ENCODE measurements around the gene RASGRF1.

The RASGRF1 gene

DNA sequence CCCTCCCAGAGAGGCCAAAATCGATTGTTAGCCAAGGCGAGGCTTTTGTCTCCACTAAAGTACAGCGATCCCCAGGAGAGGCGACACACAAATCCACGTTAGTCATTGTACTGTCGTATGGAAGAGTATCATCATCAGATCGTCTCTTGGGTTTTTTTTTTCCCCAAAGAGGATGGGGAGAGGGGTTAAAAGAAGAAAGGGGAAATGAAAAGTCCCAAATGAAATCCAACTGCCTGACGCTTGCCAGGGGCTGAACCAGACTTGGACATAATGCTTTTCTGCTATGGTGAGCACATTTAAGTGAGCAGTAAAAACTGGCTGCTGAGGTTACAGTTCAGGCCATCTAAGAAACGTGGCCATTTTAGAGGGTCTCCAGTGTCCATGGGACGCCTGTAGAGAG is 107.8 kb downstream of the RASGRF1 start:
- Mint-ChIP-seq H3K9me3 (no peaks in the 10 kb centered on the region), H3K4me1 (peaks cover 22% of the 10 kb centered on the region), H3K27ac (no peak overlapping the region), H3K27me3 (no peaks in the 10 kb centered on the region), H3K4me3 (no peak overlapping the region), H3K36me3 (peaks cover 5% of the 10 kb centered on the region)
- DNase-seq (ENCODE audit: low spot score in 2 of 2) (no peak), ATAC-seq (ENCODE audit: low read depth) (no peak)

DNA sequence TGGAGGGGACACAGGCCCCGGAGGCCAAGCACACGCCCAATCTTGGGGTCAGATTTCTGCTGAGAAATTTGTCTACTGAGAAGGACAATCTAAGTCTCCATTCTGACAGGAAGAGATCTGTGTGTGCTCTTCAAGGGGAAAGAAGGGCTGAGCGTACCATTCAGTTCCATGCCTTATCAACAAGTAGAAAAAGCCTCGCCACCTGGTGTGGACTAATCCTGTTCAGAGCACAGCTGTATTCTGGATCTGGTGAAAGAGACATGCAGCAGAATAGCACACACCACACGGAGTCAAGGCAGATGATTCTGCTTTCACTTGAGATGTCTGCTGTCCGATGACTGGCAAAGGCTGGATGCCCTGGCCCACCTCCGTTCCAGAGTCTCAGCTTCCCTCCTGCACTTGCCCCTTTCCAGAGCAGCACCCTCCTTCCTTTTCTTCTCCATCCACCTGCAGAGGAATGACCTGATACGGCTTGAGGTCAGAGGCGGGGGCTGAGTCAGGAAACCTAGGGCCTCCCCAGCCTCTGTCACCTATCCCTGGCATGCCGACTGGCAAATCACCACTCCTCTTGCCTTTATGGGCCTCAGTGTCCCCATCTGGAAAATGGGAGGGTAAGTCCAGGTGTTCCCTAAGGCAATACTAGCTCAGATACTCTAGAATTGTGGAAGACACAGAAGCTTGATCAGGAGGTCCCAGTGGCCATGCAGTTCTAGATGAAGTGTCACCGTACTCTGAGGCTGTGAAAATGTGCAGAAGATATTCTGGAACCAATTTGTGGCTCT is 108.9 kb downstream of the RASGRF1 start:
- Mint-ChIP-seq H3K27ac (no peak overlapping the region), H3K4me3 (no peak overlapping the region), H3K4me1 (peaks cover 31% of the 10 kb centered on the region), H3K36me3 (peaks cover 5% of the 10 kb centered on the region), H3K9me3 (no peaks in the 10 kb centered on the region), H3K27me3 (no peaks in the 10 kb centered on the region)
- no peak for DNase-seq (ENCODE audit: low spot score in 2 of 2)
- ATAC-seq (ENCODE audit: low read depth): no peak

DNA sequence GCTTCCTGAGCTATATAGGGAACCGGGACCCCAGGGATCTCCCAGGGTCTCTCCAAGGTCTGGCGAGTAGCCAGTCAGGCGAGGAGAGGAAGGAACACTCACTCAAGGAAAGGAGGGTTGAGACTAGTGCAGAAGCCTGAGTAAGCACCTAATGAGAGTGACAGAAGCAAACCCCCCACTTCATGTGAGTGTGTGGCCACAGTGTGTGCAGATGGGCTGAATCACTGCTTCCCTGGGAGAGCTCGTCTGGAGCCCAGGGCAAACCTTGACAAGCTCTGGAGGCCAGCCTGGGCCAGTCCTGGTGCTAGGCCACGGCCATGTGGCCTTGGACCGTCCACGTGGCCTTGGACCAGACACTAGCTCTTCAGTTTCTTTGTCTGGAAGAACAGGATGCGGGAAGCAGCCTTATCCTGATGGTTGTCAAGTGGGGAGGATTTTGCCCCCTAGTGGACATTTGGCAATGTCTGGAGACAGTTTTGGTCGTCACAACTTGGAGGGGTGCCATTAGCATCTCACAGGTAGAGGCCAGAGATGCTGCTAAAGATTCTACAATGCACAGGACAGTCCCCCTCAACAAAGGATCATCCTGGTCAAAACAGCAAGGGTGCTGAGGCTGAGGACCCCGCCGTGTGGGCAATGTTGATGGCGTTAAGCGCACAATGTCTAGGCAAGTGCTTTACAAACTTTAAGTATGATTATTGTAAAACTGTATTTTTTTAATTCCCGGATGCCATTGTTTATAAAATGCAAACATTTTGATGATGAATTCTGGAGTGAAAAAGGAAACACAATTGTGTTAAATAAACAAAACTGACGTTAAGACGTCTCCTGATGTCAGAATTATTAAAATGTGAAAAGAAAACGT is 110.9 kb downstream of the RASGRF1 start:
- H3K4me1 Mint-ChIP-seq: peaks cover 36% of the 10 kb centered on the region
- peaks cover 2% of the 10 kb centered on the region for H3K36me3 Mint-ChIP-seq
- no peaks in the 10 kb centered on the region for H3K9me3 Mint-ChIP-seq
- H3K4me3 Mint-ChIP-seq: peak overlapping the region; percentile 78
- DNase-seq (ENCODE audit: low spot score in 2 of 2) (peak in 1 of 2 donors; percentile 36), ATAC-seq (ENCODE audit: low read depth) (peak; percentile 15)
- no peaks in the 10 kb centered on the region for H3K27me3 Mint-ChIP-seq
- H3K27ac Mint-ChIP-seq: peak overlapping the region; percentile 94

DNA sequence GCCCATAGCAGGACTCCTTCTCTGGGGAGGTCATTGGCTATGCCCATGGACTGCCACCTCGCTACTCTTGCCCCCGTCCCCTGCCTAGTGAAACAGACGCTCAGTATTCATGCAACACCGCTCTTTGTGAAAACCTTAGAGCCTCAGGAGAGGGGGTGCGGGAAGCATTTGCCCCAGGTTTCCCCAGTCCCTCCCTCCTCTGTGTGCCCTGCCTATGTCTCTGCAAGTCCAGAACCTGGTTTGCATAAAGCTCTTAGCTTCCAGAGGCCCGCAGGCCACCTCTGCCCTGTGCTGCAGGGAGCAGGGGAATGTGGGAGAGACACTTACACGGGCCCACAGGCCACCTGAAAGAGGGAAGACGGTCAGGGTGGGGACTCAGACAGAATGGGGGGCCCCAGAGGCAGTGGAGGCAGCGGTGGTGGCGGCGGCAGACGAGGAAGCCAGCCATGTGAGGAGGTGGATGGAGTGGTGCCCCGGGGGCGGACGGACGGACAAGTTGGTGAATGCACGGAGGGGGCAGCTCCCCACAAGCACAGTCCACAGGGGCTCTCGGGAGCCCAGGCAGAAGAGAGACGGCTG is 111.9 kb downstream of the RASGRF1 start:
- no peaks in the 10 kb centered on the region for H3K27me3 Mint-ChIP-seq
- H3K36me3 Mint-ChIP-seq: peaks cover under 1% of the 10 kb centered on the region
- DNase-seq (ENCODE audit: low spot score in 2 of 2) (no peak), ATAC-seq (ENCODE audit: low read depth) (no peak)
- peaks cover 36% of the 10 kb centered on the region for H3K4me1 Mint-ChIP-seq
- peak overlapping the region; percentile 78 for H3K4me3 Mint-ChIP-seq
- H3K27ac Mint-ChIP-seq: peak overlapping the region; percentile 94
- H3K9me3 Mint-ChIP-seq: no peaks in the 10 kb centered on the region

DNA sequence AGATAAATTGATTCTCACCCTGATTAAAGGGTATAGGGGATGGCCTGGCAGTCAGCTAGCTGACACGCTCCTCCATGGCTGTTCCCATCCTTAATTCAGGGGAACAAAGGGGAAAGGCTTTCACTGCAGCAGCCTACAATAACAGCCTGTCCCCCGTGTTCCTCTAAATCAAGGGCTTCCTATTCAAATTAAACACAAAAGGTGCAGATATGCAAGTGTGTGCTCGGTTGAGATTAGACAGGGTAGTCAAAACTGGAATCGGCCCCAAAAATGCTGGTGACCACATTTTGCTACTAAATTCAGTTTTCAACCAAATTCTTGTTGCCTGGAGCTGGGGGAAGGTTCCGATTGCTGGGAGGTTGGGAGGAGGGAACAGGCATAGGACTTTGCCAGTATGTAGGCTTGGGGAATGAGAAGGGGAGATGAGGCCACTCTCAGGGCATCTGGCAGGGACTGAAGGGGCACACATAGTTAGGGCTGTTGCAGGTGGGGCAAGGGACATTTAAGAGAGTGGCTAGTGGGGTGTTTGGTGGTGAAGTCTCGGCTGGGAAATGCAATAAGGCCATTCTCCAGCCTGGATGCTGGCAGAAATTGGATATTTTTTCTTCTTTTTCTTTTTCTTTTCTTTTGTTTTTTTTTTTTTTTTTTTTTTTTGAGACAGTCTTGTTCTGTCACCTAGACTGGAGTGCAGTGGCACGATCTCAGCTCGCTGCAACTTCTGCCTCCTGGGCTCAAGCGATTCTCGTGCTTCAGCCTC is 112.8 kb downstream of the RASGRF1 start:
- DNase-seq (ENCODE audit: low spot score in 2 of 2): no peak
- peaks cover 36% of the 10 kb centered on the region for H3K4me1 Mint-ChIP-seq
- ATAC-seq (ENCODE audit: low read depth): peak; percentile 47
- no peaks in the 10 kb centered on the region for H3K9me3 Mint-ChIP-seq
- H3K27me3 Mint-ChIP-seq: no peaks in the 10 kb centered on the region
- peak overlapping the region; percentile 94 for H3K27ac Mint-ChIP-seq
- no peaks in the 10 kb centered on the region for H3K36me3 Mint-ChIP-seq
- H3K4me3 Mint-ChIP-seq: peak overlapping the region; percentile 54

DNA sequence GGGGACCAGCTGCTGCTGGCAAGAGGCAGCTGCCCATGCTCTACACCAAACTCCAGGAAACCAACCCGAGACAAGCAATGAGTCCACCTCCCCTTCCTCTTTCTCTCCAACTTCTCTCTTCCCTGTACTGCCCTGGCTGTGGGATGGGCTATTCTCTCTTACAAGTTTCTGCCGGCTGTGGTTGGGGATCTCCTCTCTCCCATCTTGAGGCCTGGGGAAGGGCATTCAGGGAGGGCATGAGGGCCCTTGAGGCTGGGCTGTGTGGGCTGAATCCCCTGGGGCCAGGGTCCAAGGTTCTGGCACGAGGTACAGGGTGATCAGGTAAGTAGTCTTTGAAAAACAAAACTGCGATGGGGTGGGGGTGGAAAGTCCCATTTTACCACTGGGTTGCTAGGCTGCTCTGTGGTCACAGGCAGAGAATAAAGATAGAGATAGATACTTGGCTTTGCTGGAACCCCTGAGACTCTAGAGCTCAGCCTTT is 113.4 kb downstream of the RASGRF1 start:
- no peaks in the 10 kb centered on the region for H3K36me3 Mint-ChIP-seq
- H3K9me3 Mint-ChIP-seq: no peaks in the 10 kb centered on the region
- DNase-seq (ENCODE audit: low spot score in 2 of 2) (peak; percentile 41 to 42), ATAC-seq (ENCODE audit: low read depth) (peak; percentile 85)
- no peaks in the 10 kb centered on the region for H3K27me3 Mint-ChIP-seq
- H3K4me3 Mint-ChIP-seq: peak overlapping the region; percentile 54
- H3K27ac Mint-ChIP-seq: peak overlapping the region; percentile 94
- peaks cover 36% of the 10 kb centered on the region for H3K4me1 Mint-ChIP-seq

DNA sequence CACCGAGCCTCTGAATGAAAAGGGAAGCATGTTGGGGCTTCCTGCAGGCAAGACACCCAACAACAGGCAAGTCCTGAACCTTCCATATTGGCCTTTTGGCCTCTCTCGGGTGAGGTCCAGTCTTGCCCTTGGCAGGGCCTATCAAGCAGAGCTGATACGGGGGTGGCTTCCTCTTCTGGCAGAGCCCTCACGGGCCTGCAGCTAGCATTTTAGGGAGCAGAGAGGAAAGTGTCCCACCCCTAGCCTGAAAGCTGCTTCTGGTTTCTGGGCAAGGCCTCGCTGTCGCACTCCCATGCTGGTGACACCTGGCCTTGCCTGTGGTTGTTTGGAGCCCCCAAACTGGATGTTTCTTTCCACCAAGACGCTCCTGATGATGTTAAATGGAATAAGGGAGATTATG is 113.9 kb downstream of the RASGRF1 start:
- ATAC-seq (ENCODE audit: low read depth) (no peak), DNase-seq (ENCODE audit: low spot score in 2 of 2) (peak in 1 of 2 donors; percentile 21)
- no peaks in the 10 kb centered on the region for H3K27me3 Mint-ChIP-seq
- no peak overlapping the region for H3K4me3 Mint-ChIP-seq
- H3K4me1 Mint-ChIP-seq: peaks cover 36% of the 10 kb centered on the region
- peak overlapping the region; percentile 94 for H3K27ac Mint-ChIP-seq
- no peaks in the 10 kb centered on the region for H3K9me3 Mint-ChIP-seq
- H3K36me3 Mint-ChIP-seq: no peaks in the 10 kb centered on the region

DNA sequence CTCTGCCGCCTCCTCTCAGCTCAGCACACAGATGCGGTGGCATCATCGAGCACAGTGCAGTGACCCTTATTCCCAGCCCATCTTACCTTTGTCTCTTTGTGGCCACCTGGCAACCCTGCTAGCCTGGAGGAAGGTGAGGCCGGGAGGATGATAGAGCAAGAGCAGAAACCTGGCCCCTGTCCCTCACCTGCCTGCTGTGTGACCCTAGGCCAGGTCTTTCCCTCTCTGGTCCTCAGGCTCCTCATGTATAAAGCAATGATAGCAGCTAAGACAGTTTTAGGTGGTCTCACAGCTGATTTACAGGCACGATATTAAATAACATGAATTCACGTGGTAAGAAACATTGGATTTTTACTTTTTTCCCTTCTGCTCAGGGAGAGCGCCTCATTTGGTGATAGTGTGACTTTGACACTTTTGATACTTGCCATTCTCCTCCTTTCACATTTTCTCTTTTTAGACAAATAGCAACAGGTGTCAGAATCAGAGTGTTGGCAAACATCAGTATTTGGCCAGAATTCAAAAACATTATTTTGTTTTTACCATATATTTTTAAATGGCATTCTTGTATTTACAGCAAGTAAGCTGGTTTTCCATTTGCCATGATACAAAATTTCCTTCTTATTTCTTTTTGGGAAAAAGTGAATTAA is 116.2 kb downstream of the RASGRF1 start:
- Mint-ChIP-seq H3K36me3 (no peaks in the 10 kb centered on the region), H3K27ac (peak overlapping the region; percentile 53), H3K4me3 (no peak overlapping the region), H3K4me1 (peaks cover 31% of the 10 kb centered on the region), H3K9me3 (no peaks in the 10 kb centered on the region), H3K27me3 (no peaks in the 10 kb centered on the region)
- ATAC-seq (ENCODE audit: low read depth) (no peak), DNase-seq (ENCODE audit: low spot score in 2 of 2) (no peak)

DNA sequence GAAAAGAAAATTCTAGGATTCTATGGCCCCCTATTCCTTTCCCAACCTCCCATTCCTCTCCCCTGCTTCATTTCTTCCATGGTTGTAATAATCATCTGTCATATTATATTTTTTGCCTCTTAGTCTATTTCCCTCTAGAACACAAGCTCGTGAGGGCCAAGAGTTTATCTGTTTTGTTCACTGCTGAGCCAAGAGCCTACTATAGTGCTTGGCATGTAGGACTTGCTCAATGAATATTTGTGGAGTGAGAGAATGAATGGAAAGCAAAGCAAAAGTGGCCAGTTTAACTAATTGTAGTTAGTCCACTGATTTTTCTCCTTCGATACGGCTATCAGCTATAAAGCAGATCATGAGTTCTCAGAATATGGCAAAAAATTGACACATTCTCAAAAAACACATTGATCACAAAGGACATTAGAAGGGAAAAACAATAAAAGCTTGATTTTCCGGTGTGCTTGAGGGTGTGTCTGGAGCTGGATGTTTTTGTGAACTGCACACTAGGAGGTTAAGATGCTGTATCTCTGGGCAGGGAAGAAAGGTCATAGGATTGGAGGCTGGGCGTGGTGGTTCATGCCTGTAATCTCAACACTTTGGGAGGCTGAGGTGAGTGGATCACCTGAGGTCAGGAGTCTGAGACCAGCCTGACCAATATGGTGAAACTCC is 120.8 kb downstream of the RASGRF1 start:
- Mint-ChIP-seq H3K36me3 (no peaks in the 10 kb centered on the region), H3K27me3 (no peaks in the 10 kb centered on the region), H3K9me3 (no peaks in the 10 kb centered on the region), H3K27ac (no peak overlapping the region), H3K4me1 (no peaks in the 10 kb centered on the region), H3K4me3 (no peak overlapping the region)
- DNase-seq (ENCODE audit: low spot score in 2 of 2) (no peak), ATAC-seq (ENCODE audit: low read depth) (no peak)

DNA sequence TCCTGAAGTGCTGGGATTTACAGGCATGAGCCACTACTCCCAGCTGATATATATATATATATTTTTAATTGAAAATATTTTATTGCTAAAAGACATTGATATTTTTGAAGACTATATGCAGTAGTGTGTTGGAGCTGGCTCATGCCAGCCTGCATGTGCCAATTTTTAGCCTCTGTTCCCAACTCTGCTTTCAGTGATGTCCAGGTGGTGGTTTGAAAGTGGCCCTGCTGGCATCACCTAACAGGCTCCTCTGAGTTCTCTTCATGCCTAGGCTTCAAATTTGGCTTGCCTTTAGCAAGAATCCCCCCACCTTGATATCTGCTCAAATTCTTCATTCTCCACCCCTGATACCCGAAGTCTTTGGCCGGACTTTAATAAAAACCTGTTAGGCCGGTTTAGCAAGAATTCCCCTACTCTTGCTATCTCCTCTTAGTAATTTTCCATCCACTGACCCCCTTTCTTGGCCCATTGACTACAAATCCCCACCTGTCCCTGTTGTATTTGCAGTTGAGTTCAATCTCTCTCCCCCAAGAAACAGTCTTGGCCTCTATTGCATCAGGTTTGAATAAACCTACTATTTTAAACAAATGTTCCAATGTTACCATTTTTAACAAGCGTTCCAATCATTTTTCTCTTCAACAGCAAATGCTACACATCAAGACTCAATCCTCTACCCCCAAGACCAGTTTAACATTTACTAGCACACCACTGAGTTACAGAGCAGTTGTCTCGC is 121.9 kb downstream of the RASGRF1 start:
- DNase-seq (ENCODE audit: low spot score in 2 of 2): no peak
- Mint-ChIP-seq H3K36me3 (no peaks in the 10 kb centered on the region), H3K9me3 (no peaks in the 10 kb centered on the region), H3K4me3 (no peak overlapping the region), H3K27me3 (no peaks in the 10 kb centered on the region), H3K4me1 (no peaks in the 10 kb centered on the region), H3K27ac (no peak overlapping the region)
- no peak for ATAC-seq (ENCODE audit: low read depth)

DNA sequence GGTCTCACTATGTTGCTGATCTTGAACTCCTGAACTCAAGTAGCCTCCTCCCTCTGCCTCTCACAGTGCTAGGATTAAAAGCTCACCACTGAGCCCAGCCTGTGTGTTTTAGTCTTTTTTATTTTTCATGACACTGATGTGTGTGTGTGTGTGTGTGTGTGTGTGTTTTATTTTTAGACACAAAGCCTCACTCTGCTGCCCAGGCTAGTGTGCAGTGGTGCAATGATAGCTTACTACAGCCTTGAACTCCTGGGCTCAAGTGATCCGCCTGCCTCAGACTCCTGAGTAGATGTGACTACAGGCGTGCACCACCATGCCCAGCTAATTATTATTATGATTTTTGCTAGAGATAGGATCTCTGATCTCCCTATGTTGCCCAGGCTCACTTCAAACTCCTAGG is 122.5 kb downstream of the RASGRF1 start:
- Mint-ChIP-seq H3K27ac (no peak overlapping the region), H3K27me3 (no peaks in the 10 kb centered on the region), H3K36me3 (no peaks in the 10 kb centered on the region), H3K4me3 (no peak overlapping the region), H3K4me1 (no peaks in the 10 kb centered on the region), H3K9me3 (no peaks in the 10 kb centered on the region)
- ATAC-seq (ENCODE audit: low read depth) (no peak), DNase-seq (ENCODE audit: low spot score in 2 of 2) (no peak)

DNA sequence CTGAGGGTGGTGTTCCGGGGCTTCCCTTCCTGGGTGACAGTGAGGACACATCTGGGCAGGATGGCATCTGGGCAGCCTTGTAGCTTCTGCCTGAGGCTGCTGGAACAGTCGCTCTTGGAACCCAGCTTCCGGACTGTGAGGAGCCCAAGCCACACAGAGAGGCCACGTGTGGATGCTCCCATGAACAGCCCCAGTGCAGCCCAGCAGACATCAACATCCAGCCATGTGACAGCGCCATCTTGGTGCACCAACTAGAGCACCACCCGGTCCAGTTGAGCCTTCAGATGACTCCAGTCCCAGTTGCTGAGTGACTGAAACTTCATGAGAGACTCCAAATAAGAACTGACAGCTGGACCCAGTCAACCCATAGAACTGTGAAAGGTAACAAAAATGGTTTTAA is 130.3 kb downstream of the RASGRF1 start:
- Mint-ChIP-seq H3K4me3 (no peak overlapping the region), H3K27ac (no peak overlapping the region), H3K36me3 (peaks cover 1% of the 10 kb centered on the region), H3K4me1 (no peaks in the 10 kb centered on the region), H3K27me3 (no peaks in the 10 kb centered on the region), H3K9me3 (no peaks in the 10 kb centered on the region)
- ATAC-seq (ENCODE audit: low read depth) (no peak), DNase-seq (ENCODE audit: low spot score in 2 of 2) (no peak)
